ENCODE results near the gene GDPD4. TPM values are rescaled to one million over a fixed set of nuclear protein-coding genes. Genes with fewer than 3 reads are reported as not detected.

GDPD4 gene
- total RNA-seq, 1 experiment from 2014 or later, result not detected

DNA sequence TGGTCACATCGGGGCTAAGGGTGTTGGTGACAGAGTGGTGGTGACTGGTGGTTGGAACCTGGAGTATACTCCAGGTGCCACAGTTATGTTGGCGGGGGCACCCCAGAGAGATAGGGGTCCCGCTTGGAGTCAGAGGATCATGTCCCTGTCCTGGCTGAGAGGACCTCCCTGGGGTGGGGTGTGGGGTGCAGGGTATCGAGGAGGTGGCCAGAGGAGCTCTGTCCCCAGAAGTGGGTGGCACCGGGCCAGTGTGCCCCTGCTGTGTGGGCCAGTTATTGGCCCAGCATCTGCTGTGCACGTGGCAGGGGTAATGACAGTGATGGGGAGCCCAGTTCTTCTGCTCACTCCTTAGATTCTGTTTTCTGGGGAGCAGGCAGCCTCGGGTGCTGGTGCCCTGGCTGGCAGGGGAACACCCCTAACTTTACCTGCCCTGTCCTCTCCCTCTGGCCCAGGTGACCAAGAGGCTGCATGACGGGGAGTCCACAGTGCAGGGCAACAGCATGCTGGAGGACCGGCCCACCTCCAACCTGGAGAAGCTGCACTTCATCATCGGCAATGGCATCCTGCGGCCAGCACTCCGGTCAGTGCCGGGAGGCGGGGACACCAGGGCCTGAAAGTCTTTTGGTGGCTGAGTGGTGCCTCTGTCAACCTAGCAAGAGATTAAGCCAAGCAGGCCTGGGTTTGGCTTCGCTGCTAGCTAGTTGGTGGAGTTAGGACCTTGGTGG, 117.2 kb downstream of the GDPD4 start:
- no peak overlapping the region for H3K4me3 ChIP-seq (ENCODE audit: low read depth in 2 of 2, low read length in 2 of 2)
- BruUV-seq (replicated peaks), result no TSS peak
- ChIA-PET POLR2A (no interaction called here), CTCF (no interaction called here)
- no peak for DNase-seq (ENCODE audit: low read depth, low spot score)
- TF ChIP-seq CTCF (IDR thresholded peaks at IDR 0.05) (no peak), SIN3A (IDR thresholded peaks at IDR 0.05; ENCODE audit: borderline replicate concordance, insufficient read depth, low read depth, low read length) (no peak), TCF7L2 (IDR thresholded peaks at IDR 0.05; ENCODE audit: low read depth, low read length) (no peak), REST (IDR thresholded peaks at IDR 0.05; ENCODE audit: insufficient read depth in 1 of 2, low read depth in 2 of 2, low read length in 1 of 2) (no peak), POLR2AphosphoS5 (IDR thresholded peaks at IDR 0.05; ENCODE audit: low read depth, low read length) (no peak)
- H3K27me3 ChIP-seq (ENCODE audit: control insufficient read depth, insufficient read depth, low read length), result no peaks in the 10 kb centered on the region
- in situ Hi-C loops (cut with HindIII; ENCODE audit: low pct_unique_long_range_greater_than_20kb, low sequenced_read_pairs), result no loop called here
- H3K9me3 ChIP-seq (ENCODE audit: control insufficient read depth, insufficient read depth, low read depth, low read length), result no peaks in the 10 kb centered on the region
- no peak for ATAC-seq
- H3K27ac ChIP-seq (ENCODE audit: low read length), result no peak overlapping the region
- intact Hi-C loops (cut with micrococcal nuclease; ENCODE audit: unreplicated experiment), result no loop called here
- H3K4me1 ChIP-seq (ENCODE audit: control insufficient read depth, insufficient read depth, low read length), result no peaks in the 10 kb centered on the region
- H3K36me3 ChIP-seq (ENCODE audit: control insufficient read depth, insufficient read depth, low read length), result no peaks in the 10 kb centered on the region

DNA sequence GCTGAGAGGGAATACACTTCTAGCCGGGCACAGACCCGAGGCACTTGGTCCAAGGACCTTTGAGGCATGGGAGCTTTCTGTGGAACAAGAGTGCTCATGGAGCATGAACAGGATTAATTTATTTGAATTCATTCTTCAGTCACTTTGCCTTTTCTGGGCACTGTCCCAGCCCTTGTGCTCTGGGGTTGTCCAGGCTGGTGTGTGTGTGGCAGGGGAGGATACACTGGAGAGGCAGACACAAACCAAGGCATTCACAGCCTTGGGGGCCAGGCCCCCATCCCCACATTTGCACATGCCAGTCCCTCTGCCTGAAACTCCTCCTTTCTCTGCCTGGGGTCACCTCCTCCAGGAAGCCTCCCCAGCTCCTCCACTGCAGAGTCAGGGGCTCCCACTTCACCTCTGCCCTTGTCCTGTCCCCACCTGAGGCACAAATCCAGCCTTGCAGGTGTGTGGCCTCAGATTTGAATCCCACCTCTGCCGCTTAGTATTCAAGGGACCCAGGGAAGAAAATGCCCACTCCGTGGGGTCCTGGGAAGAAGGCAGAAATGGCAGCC, 118.0 kb downstream of the GDPD4 start:
- Histone ChIP-seq H3K9me3 (ENCODE audit: control insufficient read depth, insufficient read depth, low read depth, low read length) (no peaks in the 10 kb centered on the region), H3K27ac (ENCODE audit: low read length) (no peak overlapping the region), H3K4me3 (ENCODE audit: low read depth in 2 of 2, low read length in 2 of 2) (no peak overlapping the region), H3K36me3 (ENCODE audit: control insufficient read depth, insufficient read depth, low read length) (no peaks in the 10 kb centered on the region), H3K4me1 (ENCODE audit: control insufficient read depth, insufficient read depth, low read length) (no peaks in the 10 kb centered on the region), H3K27me3 (ENCODE audit: control insufficient read depth, insufficient read depth, low read length) (no peaks in the 10 kb centered on the region)
- in situ Hi-C loops (cut with HindIII; ENCODE audit: low pct_unique_long_range_greater_than_20kb, low sequenced_read_pairs) (no loop called here), intact Hi-C loops (cut with micrococcal nuclease; ENCODE audit: unreplicated experiment) (no loop called here)
- DNase-seq (ENCODE audit: low read depth, low spot score) (no peak), ATAC-seq (no peak)
- BruUV-seq (replicated peaks), result no TSS peak
- TF ChIP-seq POLR2AphosphoS5 (IDR thresholded peaks at IDR 0.05; ENCODE audit: low read depth, low read length) (no peak), SIN3A (IDR thresholded peaks at IDR 0.05; ENCODE audit: borderline replicate concordance, insufficient read depth, low read depth, low read length) (no peak), CTCF (IDR thresholded peaks at IDR 0.05) (no peak), TCF7L2 (IDR thresholded peaks at IDR 0.05; ENCODE audit: low read depth, low read length) (no peak), REST (IDR thresholded peaks at IDR 0.05; ENCODE audit: insufficient read depth in 1 of 2, low read depth in 2 of 2, low read length in 1 of 2) (no peak)
- ChIA-PET CTCF (no interaction called here), POLR2A (no interaction called here)
